ENCODE results near the gene PLPP6.

The PLPP6 gene

DNA sequence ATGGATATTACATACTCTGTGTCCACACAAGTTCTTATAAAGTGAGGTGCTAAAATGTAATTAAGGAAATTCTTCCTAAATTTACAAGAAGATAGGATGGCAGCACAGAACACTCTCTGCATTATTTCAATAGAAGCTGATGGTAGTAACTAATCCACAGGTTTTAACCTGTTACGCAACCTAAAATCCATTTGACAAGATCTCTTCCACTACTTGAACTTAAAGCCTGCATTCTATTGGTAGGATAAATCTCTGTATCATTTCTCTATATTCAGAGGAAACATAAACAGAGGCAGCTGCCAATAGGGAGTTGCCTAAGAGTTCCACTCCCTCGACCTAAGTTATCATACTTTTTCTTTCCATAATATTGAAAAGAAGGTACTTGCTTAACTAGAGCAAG lies 38.8 kb downstream of the PLPP6 start:
- no peak for DNase-seq

DNA sequence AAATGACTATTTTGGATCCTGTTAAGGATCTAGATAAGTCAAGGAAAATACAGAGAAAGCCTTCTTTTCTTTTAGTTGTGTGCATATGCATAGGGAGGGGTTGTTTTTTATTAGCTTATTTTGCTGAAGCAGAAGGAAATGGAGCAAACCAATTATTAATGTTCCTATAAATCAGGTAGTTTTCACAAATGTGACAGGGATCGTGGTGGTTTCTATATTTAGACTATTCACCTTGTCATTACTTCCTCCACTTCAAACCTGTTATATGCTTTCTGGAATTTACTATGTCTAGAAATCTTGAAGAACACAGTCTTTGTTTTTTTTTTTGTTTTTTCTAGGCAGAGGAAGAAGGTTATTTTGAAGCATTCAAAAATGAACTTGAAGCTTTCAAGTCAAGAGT lies 39.4 kb downstream of the PLPP6 start:
- DNase-seq: no peak

DNA sequence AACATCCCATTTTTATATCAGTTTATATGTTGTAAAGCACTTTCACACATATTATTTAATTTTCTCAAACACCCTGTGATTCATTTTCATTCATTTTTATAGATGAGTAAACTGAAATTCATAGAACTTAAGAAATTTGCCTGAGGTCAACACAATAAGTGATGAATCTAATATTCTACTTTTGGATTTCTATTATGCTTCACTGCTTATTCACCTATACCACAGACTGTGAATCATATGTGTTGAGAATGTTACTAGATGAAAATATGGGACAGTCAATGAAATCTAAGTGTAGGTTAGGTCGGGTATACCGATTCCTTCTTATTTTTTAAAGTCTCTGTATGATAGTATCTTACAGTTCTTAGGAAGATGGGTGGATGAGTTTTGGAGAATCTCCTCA lies 42.0 kb downstream of the PLPP6 start:
- no peak for DNase-seq

DNA sequence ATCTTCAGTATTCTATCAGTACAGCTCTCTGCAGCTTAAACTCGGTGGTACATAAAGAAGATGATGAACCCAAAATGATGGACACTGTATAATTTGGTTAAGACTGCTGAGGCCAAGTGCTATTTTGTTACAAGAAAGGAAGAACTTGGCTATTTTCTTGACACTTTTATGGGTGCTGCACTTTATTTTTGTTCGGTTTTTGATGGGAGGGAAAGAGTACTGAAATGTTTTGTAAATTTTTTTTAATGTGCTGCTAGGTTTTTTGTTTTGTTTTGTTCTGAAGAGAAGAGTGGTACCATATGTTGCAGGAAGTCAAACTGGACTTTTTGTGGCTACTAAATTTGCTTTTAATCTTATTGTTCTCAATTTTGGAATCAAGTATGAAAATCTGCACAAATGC lies 43.9 kb downstream of the PLPP6 start:
- no peak for DNase-seq

DNA sequence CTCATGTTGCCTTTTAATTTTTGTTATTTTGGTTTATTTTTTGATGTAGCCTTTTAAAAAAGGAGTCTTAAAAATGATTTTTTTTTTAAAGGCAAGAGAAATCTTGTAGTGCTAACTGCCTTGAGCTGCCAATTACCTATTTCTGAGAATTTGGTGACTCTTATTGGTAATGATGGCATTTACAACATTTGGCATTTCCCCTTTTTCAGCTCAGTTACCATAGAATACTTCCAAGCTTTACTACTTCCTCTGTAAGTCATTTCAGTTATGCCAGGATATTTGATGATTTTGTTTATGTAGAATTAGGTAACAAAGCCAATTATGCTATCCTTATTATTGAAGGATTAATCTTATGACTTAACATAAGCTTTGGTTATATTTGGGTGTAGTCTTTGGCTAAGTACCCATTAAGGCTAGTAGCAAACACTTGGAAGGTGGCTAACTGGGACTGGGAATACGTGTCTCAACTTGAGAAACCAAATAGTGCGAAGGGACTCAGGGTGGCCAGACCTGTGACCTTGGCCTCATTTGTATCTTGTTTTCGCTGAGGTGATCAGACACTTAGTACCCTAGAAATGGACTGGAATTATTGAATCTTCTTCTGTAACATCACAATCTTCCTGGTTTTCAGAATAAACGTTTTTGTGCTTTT lies 45.0 kb downstream of the PLPP6 start:
- DNase-seq: no peak

DNA sequence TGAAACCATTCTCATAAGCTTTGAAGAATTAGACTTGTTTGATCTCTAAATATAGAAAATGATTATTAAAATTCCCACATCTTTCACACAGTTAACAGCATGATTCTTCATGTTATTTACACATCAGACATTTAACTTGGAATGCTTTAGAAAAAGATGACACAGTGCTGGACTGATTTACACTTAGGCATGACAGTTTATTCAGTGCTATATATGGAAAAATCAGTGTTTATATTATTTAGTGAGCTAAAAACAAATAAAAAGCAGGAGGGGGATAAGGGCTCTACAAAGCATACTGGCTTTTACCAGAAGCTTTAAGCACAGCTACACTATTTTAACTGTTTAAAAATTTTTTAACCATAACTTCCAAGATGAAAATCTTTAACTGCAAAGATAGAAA lies 47.3 kb downstream of the PLPP6 start:
- DNase-seq: no peak

DNA sequence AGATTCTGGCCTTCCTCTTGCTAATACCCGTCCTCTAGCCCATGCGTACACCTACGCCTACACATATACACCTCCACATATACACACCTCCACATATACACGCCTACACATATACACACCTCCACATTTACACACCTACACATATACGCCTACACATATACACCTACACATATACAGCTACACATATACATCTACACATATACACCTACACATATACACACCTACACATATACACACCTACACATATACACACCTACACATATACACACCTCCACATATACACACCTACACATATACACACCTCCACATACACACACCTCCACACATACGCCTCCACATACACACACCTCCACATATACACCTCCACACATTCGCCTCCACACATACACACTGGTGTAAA lies 51.8 kb downstream of the PLPP6 start:
- no peak for DNase-seq

DNA sequence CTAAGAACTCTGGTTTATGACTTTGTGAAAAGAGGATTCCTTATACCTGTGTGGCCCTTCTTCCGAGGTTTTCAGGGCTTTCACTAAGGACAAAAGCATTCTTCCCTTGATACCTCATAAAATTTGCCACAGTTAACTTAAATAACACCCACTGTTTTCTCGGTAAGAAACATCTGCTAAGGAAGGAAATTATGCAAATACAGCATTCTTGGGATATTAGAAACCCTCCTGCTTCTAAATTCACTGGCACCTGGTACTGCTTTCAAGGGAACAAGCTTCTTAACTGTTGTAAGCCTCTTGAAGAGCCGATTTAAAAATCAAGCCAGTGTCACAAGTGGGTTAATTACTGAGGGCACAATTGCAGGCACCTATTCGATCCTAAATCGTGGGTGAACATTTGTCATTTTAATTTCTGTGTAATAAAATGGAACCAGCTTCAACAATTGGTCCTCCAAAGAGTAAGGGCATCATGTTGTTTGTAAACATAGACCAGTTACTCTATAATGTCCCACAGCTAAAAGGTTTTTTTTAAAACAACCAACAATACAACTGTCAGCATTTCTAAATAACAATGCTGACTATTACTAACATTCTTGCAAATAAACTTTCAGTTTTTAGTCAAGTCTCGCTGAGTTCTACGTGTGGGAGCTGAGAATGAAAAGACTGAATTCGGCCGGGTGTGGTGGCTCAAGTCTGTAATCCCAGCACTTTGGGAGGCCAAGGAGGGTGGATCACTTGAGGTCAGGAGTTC lies 52.3 kb downstream of the PLPP6 start:
- peak; percentile 87 for DNase-seq

Data from NCI-H524 treated with DMSO at 0.1 percent for 48 hours (cell line).